ENCODE results near the gene AGAP4.
"Not testable (repeated sequence)": the region's sequence is repeated elsewhere in the genome, so short reads cannot be mapped to it uniquely, and the experiment has no call there.

DNA sequence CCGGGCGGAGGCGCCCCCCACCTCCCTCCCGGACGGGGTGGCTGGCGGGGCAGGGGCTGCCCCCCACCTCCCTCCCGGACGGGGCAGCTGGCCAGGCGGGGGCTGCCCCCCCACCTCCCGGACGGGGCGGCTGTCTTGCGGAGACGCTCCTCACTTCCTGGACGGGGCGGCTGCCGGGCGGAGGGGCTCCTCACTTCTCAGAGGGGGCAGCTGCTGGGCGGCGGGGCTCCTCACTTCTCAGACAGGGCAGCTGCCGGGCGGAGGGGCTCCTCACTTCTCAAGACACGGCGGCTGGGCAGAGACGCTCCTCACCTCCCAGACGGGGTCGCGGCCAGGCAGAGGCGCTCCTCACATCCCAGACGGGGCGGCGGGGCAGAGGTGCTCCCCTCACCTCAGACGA, 18.1 kb upstream of the AGAP4 start:
- TF ChIP-seq, protein P1, sequence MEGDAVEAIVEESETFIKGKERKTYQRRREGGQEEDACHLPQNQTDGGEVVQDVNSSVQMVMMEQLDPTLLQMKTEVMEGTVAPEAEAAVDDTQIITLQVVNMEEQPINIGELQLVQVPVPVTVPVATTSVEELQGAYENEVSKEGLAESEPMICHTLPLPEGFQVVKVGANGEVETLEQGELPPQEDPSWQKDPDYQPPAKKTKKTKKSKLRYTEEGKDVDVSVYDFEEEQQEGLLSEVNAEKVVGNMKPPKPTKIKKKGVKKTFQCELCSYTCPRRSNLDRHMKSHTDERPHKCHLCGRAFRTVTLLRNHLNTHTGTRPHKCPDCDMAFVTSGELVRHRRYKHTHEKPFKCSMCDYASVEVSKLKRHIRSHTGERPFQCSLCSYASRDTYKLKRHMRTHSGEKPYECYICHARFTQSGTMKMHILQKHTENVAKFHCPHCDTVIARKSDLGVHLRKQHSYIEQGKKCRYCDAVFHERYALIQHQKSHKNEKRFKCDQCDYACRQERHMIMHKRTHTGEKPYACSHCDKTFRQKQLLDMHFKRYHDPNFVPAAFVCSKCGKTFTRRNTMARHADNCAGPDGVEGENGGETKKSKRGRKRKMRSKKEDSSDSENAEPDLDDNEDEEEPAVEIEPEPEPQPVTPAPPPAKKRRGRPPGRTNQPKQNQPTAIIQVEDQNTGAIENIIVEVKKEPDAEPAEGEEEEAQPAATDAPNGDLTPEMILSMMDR (conservative IDR thresholded peaks at IDR 0.05 in 1 of 2, IDR thresholded peaks at IDR 0.05 in 1 of 2; ENCODE audit: extremely low read depth in 1 of 2, insufficient read depth in 1 of 2, low read depth in 1 of 2, low read length in 2 of 2): not testable (repeated sequence)
- TF ChIP-seq EZH2 (IDR thresholded peaks at IDR 0.05; ENCODE audit: borderline replicate concordance, low read length): not testable (repeated sequence)

All from mammary epithelial cell (primary cell).